ENCODE data around the gene PPP1R12C. TPM values are rescaled to one million over a fixed set of nuclear protein-coding genes. Genes with fewer than 3 reads are reported as not detected.

The PPP1R12C gene
- total RNA-seq, 2 donors from 2014 or later, result 98.2 to 107 TPM

GRCh38 chr19:55086730-55087541 is 30.5 kb downstream of the PPP1R12C start:
- peaks cover 31% of the 10 kb centered on the region for H3K4me1 Mint-ChIP-seq
- 1 to 2% methylated on average over 35 to 74 of the region's 74 CpGs for WGBS, 2 experiments (ENCODE audit: insufficient coverage in 1 of 2, insufficient read length in 1 of 2)
- H3K27me3 ChIP-seq (ENCODE audit: control insufficient read depth, insufficient read depth, low read length, poor library complexity, severe bottlenecking), result peaks cover 35% of the 10 kb centered on the region
- H3K4me3 Mint-ChIP-seq, result peak overlapping the region; percentile 62
- peak overlapping the region; percentile 73 for H3K27ac Mint-ChIP-seq
- peak overlapping the region; percentile 78 for H3K4me3 ChIP-seq (ENCODE audit: low read length)
- peaks cover 23% of the 10 kb centered on the region for H3K36me3 Mint-ChIP-seq (ENCODE audit: low read depth)
- peak; percentile 99 for DNase-seq
- no peaks in the 10 kb centered on the region for H3K4me1 ChIP-seq (ENCODE audit: control insufficient read depth, insufficient read depth, low read length)
- no peak for TF ChIP-seq CTCF (conservative IDR thresholded peaks at IDR 0.05)
- H3K9me3 Mint-ChIP-seq, result peaks cover 8% of the 10 kb centered on the region
- no peaks in the 10 kb centered on the region for H3K9me3 ChIP-seq (ENCODE audit: control insufficient read depth, low read length)
- peak overlapping the region; percentile 11 for H3K9ac ChIP-seq (ENCODE audit: extremely low read depth, low read length, poor library complexity, severe bottlenecking)
- H3K27me3 Mint-ChIP-seq (ENCODE audit: insufficient read depth), result peaks cover 49% of the 10 kb centered on the region
- peaks cover 14% of the 10 kb centered on the region for H3K36me3 ChIP-seq (ENCODE audit: control insufficient read depth, insufficient read depth, low read length)
- peak overlapping the region; percentile 37 for H3K27ac ChIP-seq (ENCODE audit: low read depth, low read length)

GRCh38 chr19:55085923-55086715 is 31.3 kb downstream of the PPP1R12C start:
- Mint-ChIP-seq H3K27me3 (ENCODE audit: insufficient read depth) (peaks cover 57% of the 10 kb centered on the region), H3K36me3 (ENCODE audit: low read depth) (peaks cover 23% of the 10 kb centered on the region), H3K27ac (no peak overlapping the region), H3K9me3 (peaks cover 9% of the 10 kb centered on the region), H3K4me1 (peaks cover 31% of the 10 kb centered on the region), H3K4me3 (peak overlapping the region; percentile 62)
- WGBS, 2 experiments (ENCODE audit: insufficient coverage in 1 of 2, insufficient read length in 1 of 2), result 29% methylated on average over 13 to 35 of the region's 35 CpGs
- H3K36me3 ChIP-seq (ENCODE audit: control insufficient read depth, insufficient read depth, low read length), result peaks cover 9% of the 10 kb centered on the region
- DNase-seq, result peak; percentile 79
- no peak overlapping the region for H3K27ac ChIP-seq (ENCODE audit: low read depth, low read length)
- TF ChIP-seq CTCF (conservative IDR thresholded peaks at IDR 0.05), result no peak
- no peak overlapping the region for H3K9ac ChIP-seq (ENCODE audit: extremely low read depth, low read length, poor library complexity, severe bottlenecking)
- no peaks in the 10 kb centered on the region for H3K9me3 ChIP-seq (ENCODE audit: control insufficient read depth, low read length)
- peak overlapping the region; percentile 78 for H3K4me3 ChIP-seq (ENCODE audit: low read length)
- no peaks in the 10 kb centered on the region for H3K4me1 ChIP-seq (ENCODE audit: control insufficient read depth, insufficient read depth, low read length)
- peaks cover 40% of the 10 kb centered on the region for H3K27me3 ChIP-seq (ENCODE audit: control insufficient read depth, insufficient read depth, low read length, poor library complexity, severe bottlenecking)

- Mint-ChIP-seq H3K9me3 (peaks cover 9% of the 10 kb centered on the region), H3K36me3 (ENCODE audit: low read depth) (peaks cover 9% of the 10 kb centered on the region), H3K27ac (no peak overlapping the region), H3K4me1 (peaks cover 31% of the 10 kb centered on the region), H3K4me3 (no peak overlapping the region), H3K27me3 (ENCODE audit: insufficient read depth) (peaks cover 74% of the 10 kb centered on the region)
- no peaks in the 10 kb centered on the region for H3K4me1 ChIP-seq (ENCODE audit: control insufficient read depth, insufficient read depth, low read length)
- 81 to 87% methylated on average over 5 to 10 of the region's 10 CpGs for WGBS, 2 experiments (ENCODE audit: insufficient coverage in 1 of 2, insufficient read length in 1 of 2)
- H3K27me3 ChIP-seq (ENCODE audit: control insufficient read depth, insufficient read depth, low read length, poor library complexity, severe bottlenecking), result peaks cover 54% of the 10 kb centered on the region
- no peaks in the 10 kb centered on the region for H3K36me3 ChIP-seq (ENCODE audit: control insufficient read depth, insufficient read depth, low read length)
- no peak for DNase-seq
- no peak overlapping the region for H3K9ac ChIP-seq (ENCODE audit: extremely low read depth, low read length, poor library complexity, severe bottlenecking)
- no peak for TF ChIP-seq CTCF (conservative IDR thresholded peaks at IDR 0.05)
- H3K4me3 ChIP-seq (ENCODE audit: low read length), result no peak overlapping the region
- no peak overlapping the region for H3K27ac ChIP-seq (ENCODE audit: low read depth, low read length)
- no peaks in the 10 kb centered on the region for H3K9me3 ChIP-seq (ENCODE audit: control insufficient read depth, low read length)
Measured at GRCh38 chr19:55084416-55084815, 33.0 kb downstream of the PPP1R12C start.

Data from endodermal cell (in vitro differentiated cells).